GM23338 (cell line): ENCODE measurements around the gene SEPTIN11. TPM values are rescaled to one million over a fixed set of nuclear protein-coding genes. Genes with fewer than 3 reads are reported as not detected.

ENCODE experiments used
- ATAC-seq: fragments of 200-7000 bp; cut with Tn5 transposase; 3 replicates; pipeline ENCODE4 v1.9.1; 2020
- DNase-seq: peaks from one replicate; pipeline ENCODE4 v3.0.0-alpha.2; 2015; ENCODE audit warnings: low spot score
- H2AFZ ChIP-seq: fragments of 200-600 bp; sonication (generic); 2 replicates; pipeline ENCODE4 v1.8.0; 2016; ENCODE audit warnings: antibody characterized with exemption, mild to moderate bottlenecking, moderate library complexity
- H3F3A ChIP-seq: fragments of 200-600 bp; sonication (generic); replicated peaks from 2 replicates; pipeline ENCODE4 v1.8.0; 2017; ENCODE audit warnings: antibody characterized with exemption, mixed run types, low read depth
- H3K27ac ChIP-seq: fragments of 200-600 bp; sonication (generic); 2 replicates; pipeline ENCODE4 v1.6.1; 2016; ENCODE audit warnings: low read depth
- H3K27me3 ChIP-seq: fragments of 200-600 bp; sonication (generic); 2 replicates; pipeline ENCODE4 v1.8.0; 2016; ENCODE audit warnings: mild to moderate bottlenecking, mixed run types, moderate library complexity; ENCODE audit not compliant: insufficient read depth
- H3K36me3 ChIP-seq: fragments of 200-600 bp; sonication (generic); 2 replicates; pipeline ENCODE4 v1.8.0; 2016; ENCODE audit warnings: mild to moderate bottlenecking; ENCODE audit not compliant: insufficient read depth
- H3K4me1 ChIP-seq: fragments of 200-600 bp; sonication (generic); 2 replicates; pipeline ENCODE4 v1.8.0; 2016; ENCODE audit warnings: mild to moderate bottlenecking, moderate library complexity; ENCODE audit not compliant: insufficient read depth
- H3K4me2 ChIP-seq: fragments of 200-600 bp; sonication (generic); 2 replicates; pipeline ENCODE4 v1.7.1; 2017; ENCODE audit warnings: mixed run types
- H3K4me3 ChIP-seq: fragments of 200-600 bp; sonication (generic); 2 replicates; pipeline ENCODE4 v1.6.1; 2016; ENCODE audit warnings: mixed run types
- H3K79me2 ChIP-seq: fragments of 200-600 bp; sonication (generic); replicated peaks from 2 replicates; pipeline ENCODE4 v1.8.0; 2017; ENCODE audit warnings: mild to moderate bottlenecking; ENCODE audit not compliant: insufficient read depth
- H3K9me2 ChIP-seq: fragments of 200-600 bp; sonication (generic); 2 replicates; pipeline ENCODE4 v1.8.0; 2017; ENCODE audit not compliant: insufficient read depth
- H4K20me1 ChIP-seq: fragments of 200-600 bp; sonication (generic); replicated peaks from 2 replicates; pipeline ENCODE4 v1.8.0; 2017; ENCODE audit warnings: mild to moderate bottlenecking; ENCODE audit not compliant: insufficient read depth
- H3K27ac Mint-ChIP-seq: 2 replicates; pipeline ENCODE4 v1.8.0; 2020; ENCODE audit warnings: inconsistent platforms, mild to moderate bottlenecking, moderate library complexity, mixed read lengths
- H3K27me3 Mint-ChIP-seq: 3 replicates; pipeline ENCODE4 v1.8.0; 2022; ENCODE audit warnings: low read depth, mild to moderate bottlenecking, moderate library complexity, mixed read lengths, inconsistent platforms; ENCODE audit not compliant: insufficient read depth, poor library complexity
- H3K36me3 Mint-ChIP-seq: 3 replicates; pipeline ENCODE4 v1.8.0; 2021; ENCODE audit warnings: low read depth, mild to moderate bottlenecking, inconsistent platforms, moderate library complexity, mixed read lengths
- H3K4me1 Mint-ChIP-seq: 3 replicates; pipeline ENCODE4 v1.8.0; 2020; ENCODE audit warnings: mild to moderate bottlenecking, inconsistent platforms, mixed read lengths
- H3K4me3 Mint-ChIP-seq: 3 replicates; pipeline ENCODE4 v1.8.0; 2021; ENCODE audit warnings: moderate library complexity, mild to moderate bottlenecking, inconsistent platforms, mixed read lengths
- H3K9me3 Mint-ChIP-seq: 3 replicates; pipeline ENCODE4 v1.8.0; 2020; ENCODE audit warnings: moderate library complexity, mild to moderate bottlenecking, inconsistent platforms, mixed read lengths
- CREB1 ChIP-seq: fragments of 250-450 bp; sonication (Bioruptor Pico); IDR thresholded peaks from 2 replicates; pipeline ENCODE4 v1.5.0; 2020; ENCODE audit warnings: low read depth, mild to moderate bottlenecking, moderate library complexity
- CTCF ChIP-seq, 2 experiments: fragments of 200-600 bp in 1 of 2; sonication (generic) in 1 of 2; conservative IDR thresholded peaks; 2 replicates each; pipeline versions ENCODE4 v1.5.1 to v1.6.1; 2016 to 2017; ENCODE audit warnings: antibody characterized with exemption in 2 of 2, low read depth in 2 of 2, mild to moderate bottlenecking in 2 of 2, moderate library complexity in 1 of 2
- EZH2 ChIP-seq: fragments of 200-600 bp; sonication (generic); IDR thresholded peaks from one replicate; pipeline ENCODE4 v1.8.0; 2017; ENCODE audit warnings: antibody characterized with exemption, mild to moderate bottlenecking, low read depth; ENCODE audit not compliant: unreplicated experiment
- EZH2phosphoT487 ChIP-seq: fragments of 200-600 bp; sonication (generic); IDR thresholded peaks from one replicate; pipeline ENCODE4 v1.8.1; 2018; ENCODE audit warnings: antibody characterized with exemption; ENCODE audit not compliant: unreplicated experiment
- JUNB ChIP-seq: IDR thresholded peaks from one replicate; pipeline ENCODE4 v1.6.1; 2016; ENCODE audit warnings: antibody characterized with exemption; ENCODE audit not compliant: unreplicated experiment
- NANOG ChIP-seq: IDR thresholded peaks from 2 replicates; pipeline ENCODE4 v1.6.1; 2016; ENCODE audit warnings: antibody characterized with exemption, borderline replicate concordance
- POLR2AphosphoS5 ChIP-seq: IDR thresholded peaks from 2 replicates; pipeline ENCODE4 v1.6.1; 2016; ENCODE audit warnings: antibody characterized with exemption, low read depth
- STAT1 ChIP-seq: IDR thresholded peaks from one replicate; pipeline ENCODE4 v1.6.1; 2016; ENCODE audit warnings: antibody characterized with exemption; ENCODE audit not compliant: unreplicated experiment
- ZNF114 ChIP-seq: fragments of 250-450 bp; sonication (Bioruptor Pico); IDR thresholded peaks from 2 replicates; pipeline ENCODE4 v1.5.0; 2020; ENCODE audit warnings: mild to moderate bottlenecking, moderate library complexity
- ZNF331 ChIP-seq: fragments of 250-450 bp; sonication (Bioruptor Pico); IDR thresholded peaks from 2 replicates; pipeline ENCODE4 v1.5.0; 2020; ENCODE audit warnings: low read depth, mild to moderate bottlenecking, moderate library complexity
- polyA plus RNA-seq: library from polyadenylated mRNA; unstranded; fragments of >200 nt; fragmentation: Nextera tagmentation; extraction: Ambion mirVana; gene quantifications from 2 replicates; pipeline ENCODE4 v1.2.1, GENCODE V29; 2016
- total RNA-seq: library from RNA; depleted of rRNA; stranded (reverse); fragments of >200 nt; shearing (Covaris generic); gene quantifications from 2 replicates; pipeline ENCODE4 v1.2.3, GENCODE V29; 2014
- TF ChIP-seq, protein P1 (sequence below): IDR thresholded peaks from one replicate; pipeline ENCODE4 v1.6.1; 2018; ENCODE audit warnings: antibody characterized with exemption; ENCODE audit not compliant: unreplicated experiment
- TF ChIP-seq, protein P2 (sequence below): IDR thresholded peaks from 2 replicates; pipeline ENCODE4 v1.6.1; 2016; ENCODE audit warnings: antibody characterized with exemption
- TF ChIP-seq, protein P3 (sequence below): fragments of 250-450 bp; sonication (Bioruptor Pico); IDR thresholded peaks from 2 replicates; pipeline ENCODE4 v1.5.0; 2020; ENCODE audit warnings: mild to moderate bottlenecking, moderate library complexity

SEPTIN11 gene
- total and polyA plus RNA-seq, 2 experiments from 2014 or later = 80.0 to 81.6 TPM

DNA sequence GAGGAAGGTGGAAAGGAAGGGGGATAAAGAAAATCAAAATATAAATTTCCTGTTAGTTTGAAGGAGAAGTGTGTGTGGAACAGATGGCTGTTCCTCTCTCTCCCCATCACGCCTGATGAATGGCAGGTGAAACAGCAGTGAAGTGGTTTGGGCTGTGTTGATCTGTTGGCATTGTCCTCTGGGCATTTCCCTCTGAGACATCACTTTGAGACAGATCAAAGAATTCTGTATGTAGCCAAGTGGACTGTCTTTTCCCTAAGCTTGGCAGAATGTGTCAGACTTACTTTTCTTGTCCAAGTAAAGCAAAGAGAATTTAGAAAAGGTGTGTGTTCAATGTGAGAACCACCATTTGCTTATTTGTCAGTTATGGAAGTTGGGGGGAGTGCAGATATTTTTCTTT, 47.5 kb downstream of the SEPTIN11 start:
- Histone ChIP-seq H3K4me2 (no peak overlapping the region), H2AFZ (no peak overlapping the region), H4K20me1 (no peaks in the 10 kb centered on the region), H3K4me3 (no peak overlapping the region), H3K9me2 (no peaks in the 10 kb centered on the region), H3F3A (peaks cover 9% of the 10 kb centered on the region; the same call in 1 of the 2 replicates), H3K4me1 (peaks cover 41% of the 10 kb centered on the region), H3K36me3 (no peaks in the 10 kb centered on the region), H3K79me2 (peaks cover 21% of the 10 kb centered on the region), H3K27me3 (no peaks in the 10 kb centered on the region), H3K27ac (peak overlapping the region; percentile 14; the same call in 1 of the 2 replicates)
- TF ChIP-seq JUNB (no peak), ZNF114 (CRISPR knock-in tag) (no peak), CREB1 (CRISPR knock-in tag) (no peak), NANOG (no peak), EZH2 (no peak), ZNF331 (no peak), EZH2phosphoT487 (no peak), POLR2AphosphoS5 (no peak), CTCF (conservative IDR thresholded peaks at IDR 0.05; ENCODE audit: low read depth in 2 of 2) (no peak), STAT1 (no peak)
- TF ChIP-seq, protein P1, sequence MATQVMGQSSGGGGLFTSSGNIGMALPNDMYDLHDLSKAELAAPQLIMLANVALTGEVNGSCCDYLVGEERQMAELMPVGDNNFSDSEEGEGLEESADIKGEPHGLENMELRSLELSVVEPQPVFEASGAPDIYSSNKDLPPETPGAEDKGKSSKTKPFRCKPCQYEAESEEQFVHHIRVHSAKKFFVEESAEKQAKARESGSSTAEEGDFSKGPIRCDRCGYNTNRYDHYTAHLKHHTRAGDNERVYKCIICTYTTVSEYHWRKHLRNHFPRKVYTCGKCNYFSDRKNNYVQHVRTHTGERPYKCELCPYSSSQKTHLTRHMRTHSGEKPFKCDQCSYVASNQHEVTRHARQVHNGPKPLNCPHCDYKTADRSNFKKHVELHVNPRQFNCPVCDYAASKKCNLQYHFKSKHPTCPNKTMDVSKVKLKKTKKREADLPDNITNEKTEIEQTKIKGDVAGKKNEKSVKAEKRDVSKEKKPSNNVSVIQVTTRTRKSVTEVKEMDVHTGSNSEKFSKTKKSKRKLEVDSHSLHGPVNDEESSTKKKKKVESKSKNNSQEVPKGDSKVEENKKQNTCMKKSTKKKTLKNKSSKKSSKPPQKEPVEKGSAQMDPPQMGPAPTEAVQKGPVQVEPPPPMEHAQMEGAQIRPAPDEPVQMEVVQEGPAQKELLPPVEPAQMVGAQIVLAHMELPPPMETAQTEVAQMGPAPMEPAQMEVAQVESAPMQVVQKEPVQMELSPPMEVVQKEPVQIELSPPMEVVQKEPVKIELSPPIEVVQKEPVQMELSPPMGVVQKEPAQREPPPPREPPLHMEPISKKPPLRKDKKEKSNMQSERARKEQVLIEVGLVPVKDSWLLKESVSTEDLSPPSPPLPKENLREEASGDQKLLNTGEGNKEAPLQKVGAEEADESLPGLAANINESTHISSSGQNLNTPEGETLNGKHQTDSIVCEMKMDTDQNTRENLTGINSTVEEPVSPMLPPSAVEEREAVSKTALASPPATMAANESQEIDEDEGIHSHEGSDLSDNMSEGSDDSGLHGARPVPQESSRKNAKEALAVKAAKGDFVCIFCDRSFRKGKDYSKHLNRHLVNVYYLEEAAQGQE = no peak
- TF ChIP-seq, protein P2, sequence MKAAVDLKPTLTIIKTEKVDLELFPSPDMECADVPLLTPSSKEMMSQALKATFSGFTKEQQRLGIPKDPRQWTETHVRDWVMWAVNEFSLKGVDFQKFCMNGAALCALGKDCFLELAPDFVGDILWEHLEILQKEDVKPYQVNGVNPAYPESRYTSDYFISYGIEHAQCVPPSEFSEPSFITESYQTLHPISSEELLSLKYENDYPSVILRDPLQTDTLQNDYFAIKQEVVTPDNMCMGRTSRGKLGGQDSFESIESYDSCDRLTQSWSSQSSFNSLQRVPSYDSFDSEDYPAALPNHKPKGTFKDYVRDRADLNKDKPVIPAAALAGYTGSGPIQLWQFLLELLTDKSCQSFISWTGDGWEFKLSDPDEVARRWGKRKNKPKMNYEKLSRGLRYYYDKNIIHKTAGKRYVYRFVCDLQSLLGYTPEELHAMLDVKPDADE = no peak
- TF ChIP-seq, protein P3, sequence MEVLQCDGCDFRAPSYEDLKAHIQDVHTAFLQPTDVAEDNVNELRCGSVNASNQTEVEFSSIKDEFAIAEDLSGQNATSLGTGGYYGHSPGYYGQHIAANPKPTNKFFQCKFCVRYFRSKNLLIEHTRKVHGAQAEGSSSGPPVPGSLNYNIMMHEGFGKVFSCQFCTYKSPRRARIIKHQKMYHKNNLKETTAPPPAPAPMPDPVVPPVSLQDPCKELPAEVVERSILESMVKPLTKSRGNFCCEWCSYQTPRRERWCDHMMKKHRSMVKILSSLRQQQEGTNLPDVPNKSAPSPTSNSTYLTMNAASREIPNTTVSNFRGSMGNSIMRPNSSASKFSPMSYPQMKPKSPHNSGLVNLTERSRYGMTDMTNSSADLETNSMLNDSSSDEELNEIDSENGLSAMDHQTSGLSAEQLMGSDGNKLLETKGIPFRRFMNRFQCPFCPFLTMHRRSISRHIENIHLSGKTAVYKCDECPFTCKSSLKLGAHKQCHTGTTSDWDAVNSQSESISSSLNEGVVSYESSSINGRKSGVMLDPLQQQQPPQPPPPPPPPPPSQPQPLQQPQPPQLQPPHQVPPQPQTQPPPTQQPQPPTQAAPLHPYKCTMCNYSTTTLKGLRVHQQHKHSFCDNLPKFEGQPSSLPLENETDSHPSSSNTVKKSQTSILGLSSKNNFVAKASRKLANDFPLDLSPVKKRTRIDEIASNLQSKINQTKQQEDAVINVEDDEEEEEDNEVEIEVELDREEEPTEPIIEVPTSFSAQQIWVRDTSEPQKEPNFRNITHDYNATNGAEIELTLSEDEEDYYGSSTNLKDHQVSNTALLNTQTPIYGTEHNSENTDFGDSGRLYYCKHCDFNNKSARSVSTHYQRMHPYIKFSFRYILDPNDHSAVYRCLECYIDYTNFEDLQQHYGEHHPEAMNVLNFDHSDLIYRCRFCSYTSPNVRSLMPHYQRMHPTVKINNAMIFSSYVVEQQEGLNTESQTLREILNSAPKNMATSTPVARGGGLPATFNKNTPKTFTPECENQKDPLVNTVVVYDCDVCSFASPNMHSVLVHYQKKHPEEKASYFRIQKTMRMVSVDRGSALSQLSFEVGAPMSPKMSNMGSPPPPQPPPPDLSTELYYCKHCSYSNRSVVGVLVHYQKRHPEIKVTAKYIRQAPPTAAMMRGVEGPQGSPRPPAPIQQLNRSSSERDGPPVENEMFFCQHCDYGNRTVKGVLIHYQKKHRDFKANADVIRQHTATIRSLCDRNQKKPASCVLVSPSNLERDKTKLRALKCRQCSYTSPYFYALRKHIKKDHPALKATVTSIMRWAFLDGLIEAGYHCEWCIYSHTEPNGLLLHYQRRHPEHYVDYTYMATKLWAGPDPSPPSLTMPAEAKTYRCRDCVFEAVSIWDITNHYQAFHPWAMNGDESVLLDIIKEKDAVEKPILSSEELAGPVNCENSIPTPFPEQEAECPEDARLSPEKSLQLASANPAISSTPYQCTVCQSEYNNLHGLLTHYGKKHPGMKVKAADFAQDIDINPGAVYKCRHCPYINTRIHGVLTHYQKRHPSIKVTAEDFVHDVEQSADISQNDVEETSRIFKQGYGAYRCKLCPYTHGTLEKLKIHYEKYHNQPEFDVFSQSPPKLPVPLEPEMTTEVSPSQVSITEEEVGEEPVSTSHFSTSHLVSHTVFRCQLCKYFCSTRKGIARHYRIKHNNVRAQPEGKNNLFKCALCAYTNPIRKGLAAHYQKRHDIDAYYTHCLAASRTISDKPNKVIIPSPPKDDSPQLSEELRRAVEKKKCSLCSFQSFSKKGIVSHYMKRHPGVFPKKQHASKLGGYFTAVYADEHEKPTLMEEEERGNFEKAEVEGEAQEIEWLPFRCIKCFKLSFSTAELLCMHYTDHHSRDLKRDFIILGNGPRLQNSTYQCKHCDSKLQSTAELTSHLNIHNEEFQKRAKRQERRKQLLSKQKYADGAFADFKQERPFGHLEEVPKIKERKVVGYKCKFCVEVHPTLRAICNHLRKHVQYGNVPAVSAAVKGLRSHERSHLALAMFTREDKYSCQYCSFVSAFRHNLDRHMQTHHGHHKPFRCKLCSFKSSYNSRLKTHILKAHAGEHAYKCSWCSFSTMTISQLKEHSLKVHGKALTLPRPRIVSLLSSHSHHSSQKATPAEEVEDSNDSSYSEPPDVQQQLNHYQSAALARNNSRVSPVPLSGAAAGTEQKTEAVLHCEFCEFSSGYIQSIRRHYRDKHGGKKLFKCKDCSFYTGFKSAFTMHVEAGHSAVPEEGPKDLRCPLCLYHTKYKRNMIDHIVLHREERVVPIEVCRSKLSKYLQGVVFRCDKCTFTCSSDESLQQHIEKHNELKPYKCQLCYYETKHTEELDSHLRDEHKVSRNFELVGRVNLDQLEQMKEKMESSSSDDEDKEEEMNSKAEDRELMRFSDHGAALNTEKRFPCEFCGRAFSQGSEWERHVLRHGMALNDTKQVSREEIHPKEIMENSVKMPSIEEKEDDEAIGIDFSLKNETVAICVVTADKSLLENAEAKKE (CRISPR knock-in tag) = no peak
- H3K4me1 Mint-ChIP-seq = peaks cover 68% of the 10 kb centered on the region
- no peak overlapping the region; the same call in 1 of the 2 replicates for H3K27ac Mint-ChIP-seq
- peaks cover 5% of the 10 kb centered on the region; the same call in 2 of the 3 replicates for H3K9me3 Mint-ChIP-seq
- no peak for ATAC-seq
- no peak for DNase-seq
- H3K4me3 Mint-ChIP-seq = no peak overlapping the region
- H3K36me3 Mint-ChIP-seq = peaks cover 42% of the 10 kb centered on the region
- no peaks in the 10 kb centered on the region for H3K27me3 Mint-ChIP-seq
